Liver (tissue), 9 donors: ENCODE data around the gene RSL24D1. TPM values are rescaled to one million over a fixed set of nuclear protein-coding genes. Genes with fewer than 3 reads are reported as not detected.

Experiments used
- DNase-seq: peaks from one replicate; pipeline ENCODE4 v3.0.0-alpha.2; 2017; ENCODE audit warnings: low spot score
- H3K27ac ChIP-seq, 2 donors: one replicate each; pipeline ENCODE4 v1.7.0; 2013; ENCODE audit warnings: inconsistent platforms in 2 of 2, low read length in 2 of 2, control low read depth in 1 of 2, low read depth in 1 of 2, mild to moderate bottlenecking in 1 of 2
- H3K27me3 ChIP-seq, 4 donors: one replicate each; pipeline versions ENCODE4 v1.6.1 to v1.7.0; 2013; ENCODE audit warnings: low read length in 3 of 4, inconsistent platforms in 1 of 4, mild to moderate bottlenecking in 1 of 4, moderate library complexity in 1 of 4; ENCODE audit not compliant: control insufficient read depth in 4 of 4, insufficient read depth in 4 of 4
- H3K36me3 ChIP-seq, 4 donors: one replicate each; pipeline versions ENCODE4 v1.6.1 to v1.7.0; 2013; ENCODE audit warnings: low read length in 3 of 4, mild to moderate bottlenecking in 3 of 4, low read depth in 1 of 4, moderate library complexity in 1 of 4; ENCODE audit not compliant: control insufficient read depth in 4 of 4, insufficient read depth in 3 of 4
- H3K4me1 ChIP-seq, 4 donors: one replicate each; pipeline versions ENCODE4 v1.6.1 to v1.7.0; 2013; ENCODE audit warnings: low read length in 3 of 4, mild to moderate bottlenecking in 3 of 4, moderate library complexity in 1 of 4; ENCODE audit not compliant: control insufficient read depth in 4 of 4, insufficient read depth in 4 of 4
- H3K4me3 ChIP-seq, 3 donors: one replicate each; pipeline versions ENCODE4 v1.6.1 to v1.7.0; 2013; ENCODE audit warnings: low read length in 3 of 3, control low read depth in 1 of 3, low read depth in 1 of 3, mild to moderate bottlenecking in 1 of 3
- H3K9ac ChIP-seq, 2 donors: one replicate each; pipeline ENCODE4 v1.7.0; 2013; ENCODE audit warnings: low read length in 2 of 2, mild to moderate bottlenecking in 2 of 2, moderate library complexity in 2 of 2, control low read depth in 1 of 2, low read depth in 1 of 2
- H3K9me3 ChIP-seq, 4 donors: one replicate each; pipeline versions ENCODE4 v1.6.1 to v1.7.0; 2013; ENCODE audit warnings: low read length in 3 of 4; ENCODE audit not compliant: control insufficient read depth in 4 of 4
- EGR1 ChIP-seq, 2 donors: IDR thresholded peaks; 2 replicates each; pipeline ENCODE4 v1.6.1; 2016 to 2018; ENCODE audit warnings: antibody characterized with exemption in 2 of 2, low read depth in 2 of 2
- FOXA1 ChIP-seq: IDR thresholded peaks from 2 replicates; pipeline ENCODE4 v1.6.1; 2016; ENCODE audit warnings: antibody characterized with exemption
- FOXA2 ChIP-seq: IDR thresholded peaks from 2 replicates; pipeline ENCODE4 v1.6.1; 2016; ENCODE audit warnings: antibody characterized with exemption
- GABPA ChIP-seq, 2 donors: IDR thresholded peaks in 1 of 2; conservative IDR thresholded peaks in 1 of 2; 2 replicates each; pipeline ENCODE4 v1.6.1; 2016; ENCODE audit warnings: antibody characterized with exemption in 2 of 2, mild to moderate bottlenecking in 1 of 2, moderate library complexity in 1 of 2
- HNF4A ChIP-seq, 2 donors: conservative IDR thresholded peaks; 2 replicates each; pipeline ENCODE4 v1.6.1; 2016; ENCODE audit warnings: antibody characterized with exemption in 2 of 2, mild to moderate bottlenecking in 2 of 2
- JUND ChIP-seq, 2 donors: IDR thresholded peaks; 2 replicates each; pipeline ENCODE4 v1.6.1; 2016; ENCODE audit warnings: antibody characterized with exemption in 2 of 2
- NR2F2 ChIP-seq: IDR thresholded peaks from 2 replicates; pipeline ENCODE4 v1.6.1; 2016; ENCODE audit warnings: antibody characterized with exemption
- RAD21 ChIP-seq, 2 donors: IDR thresholded peaks; 2 replicates each; pipeline ENCODE4 v1.6.1; 2016; ENCODE audit warnings: antibody characterized with exemption in 2 of 2, mild to moderate bottlenecking in 2 of 2
- RXRA ChIP-seq, 2 donors: IDR thresholded peaks; 2 replicates each; pipeline ENCODE4 v1.6.1; 2017 to 2018; ENCODE audit warnings: antibody characterized with exemption in 2 of 2, mild to moderate bottlenecking in 1 of 2
- SP1 ChIP-seq: IDR thresholded peaks from 2 replicates; pipeline ENCODE4 v1.6.1; 2018; ENCODE audit warnings: antibody characterized with exemption, mild to moderate bottlenecking
- TAF1 ChIP-seq: conservative IDR thresholded peaks from 2 replicates; pipeline ENCODE4 v1.6.1; 2016; ENCODE audit warnings: antibody characterized with exemption, mild to moderate bottlenecking
- YY1 ChIP-seq: IDR thresholded peaks from 2 replicates; pipeline ENCODE4 v1.6.1; 2016; ENCODE audit warnings: antibody characterized with exemption, mild to moderate bottlenecking
- WGBS: extraction: QIAGEN DNeasy Blood & Tissue Kit; methylation state at CpG from one replicate; pipeline ENCODE4 v1.1.7; 2013; 5-methylcytosine and 5-hydroxymethylcytosine counted together
- polyA plus RNA-seq, 2 donors: library from polyadenylated mRNA; stranded (reverse) in 1 of 2; unstranded in 1 of 2; fragments of 200-250 nt in 1 of 2; fragments of >200 nt in 1 of 2; fragmentation: Nextera tagmentation in 1 of 2; extraction: Ambion mirVana in 1 of 2; gene quantifications; one replicate each; pipeline versions ENCODE4 v1.2.1 to v1.2.3, GENCODE V29; 2013 to 2015
- total RNA-seq, 2 donors: library from RNA; depleted of rRNA; stranded (reverse); fragments of >200 nt; gene quantifications; one replicate each; pipeline ENCODE4 v1.2.3, GENCODE V29; 2014
- TF ChIP-seq, protein P1 (sequence below): fragments of 150-350 bp; IDR thresholded peaks from 2 replicates; pipeline ENCODE4 v1.5.1; 2017; ENCODE audit warnings: improper control_type of control experiment, low read depth, low read length; ENCODE audit not compliant: missing input control
- TF ChIP-seq, protein P2 (sequence below): IDR thresholded peaks from 2 replicates; pipeline ENCODE4 v1.6.1; 2016; ENCODE audit warnings: antibody characterized with exemption
- TF ChIP-seq, protein P3 (sequence below): IDR thresholded peaks from 2 replicates; pipeline ENCODE4 v1.6.1; 2016; ENCODE audit warnings: antibody characterized with exemption, mild to moderate bottlenecking
- donor health status: healthy.
- donor health status: healthy.
- donor health status: healthy.
- donor health status: healthy.
- donor health status: healthy.

RSL24D1 gene
- total and polyA plus RNA-seq, 4 donors = 13.3 to 33.3 (median 23.2) TPM

DNA sequence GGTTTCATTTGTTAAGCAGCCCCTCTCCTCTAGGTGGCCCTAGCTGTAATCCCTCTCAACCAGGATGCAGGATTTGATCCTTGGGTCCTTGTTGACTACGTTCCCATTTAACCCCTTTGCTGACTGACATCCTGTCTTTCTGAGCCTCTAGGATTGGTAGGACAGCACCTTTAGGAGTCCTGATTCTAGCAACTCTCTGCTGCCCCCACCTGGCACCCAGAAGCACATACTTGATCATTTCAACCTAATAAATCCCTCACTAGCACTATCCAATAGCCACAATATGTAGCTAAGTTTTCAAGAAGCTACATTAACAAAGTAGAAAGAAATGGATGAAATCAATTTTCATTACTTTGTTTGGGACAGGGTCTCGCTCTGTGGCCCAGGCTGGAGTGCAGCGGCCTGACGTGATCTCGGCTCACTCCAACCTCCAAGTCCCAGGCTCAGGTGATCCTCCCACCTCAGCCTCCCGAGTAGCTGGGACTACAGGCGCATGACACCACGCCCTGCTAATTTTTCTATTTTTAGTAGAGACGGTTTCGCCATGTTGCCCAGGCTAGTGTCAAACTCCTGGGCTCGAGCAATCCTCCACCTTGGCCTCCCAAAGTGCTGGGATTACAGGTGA, 28.3 kb downstream of the RSL24D1 start:
- Histone ChIP-seq H3K4me1 (no peaks in the 10 kb centered on the region), H3K4me3 (no peak overlapping the region), H3K27me3 (no peaks in the 10 kb centered on the region), H3K27ac (no peak overlapping the region), H3K36me3 (no peaks in the 10 kb centered on the region), H3K9ac (no peak overlapping the region), H3K9me3 (no peaks in the 10 kb centered on the region)
- WGBS = 65% methylated on average over 11 of the region's 11 CpGs
- TF ChIP-seq RAD21 (IDR thresholded peaks at IDR 0.05) (peak; percentile 75 to 81), HNF4A (conservative IDR thresholded peaks at IDR 0.05) (no peak), FOXA1 (no peak), FOXA2 (no peak), YY1 (no peak)
- TF ChIP-seq, protein P1, sequence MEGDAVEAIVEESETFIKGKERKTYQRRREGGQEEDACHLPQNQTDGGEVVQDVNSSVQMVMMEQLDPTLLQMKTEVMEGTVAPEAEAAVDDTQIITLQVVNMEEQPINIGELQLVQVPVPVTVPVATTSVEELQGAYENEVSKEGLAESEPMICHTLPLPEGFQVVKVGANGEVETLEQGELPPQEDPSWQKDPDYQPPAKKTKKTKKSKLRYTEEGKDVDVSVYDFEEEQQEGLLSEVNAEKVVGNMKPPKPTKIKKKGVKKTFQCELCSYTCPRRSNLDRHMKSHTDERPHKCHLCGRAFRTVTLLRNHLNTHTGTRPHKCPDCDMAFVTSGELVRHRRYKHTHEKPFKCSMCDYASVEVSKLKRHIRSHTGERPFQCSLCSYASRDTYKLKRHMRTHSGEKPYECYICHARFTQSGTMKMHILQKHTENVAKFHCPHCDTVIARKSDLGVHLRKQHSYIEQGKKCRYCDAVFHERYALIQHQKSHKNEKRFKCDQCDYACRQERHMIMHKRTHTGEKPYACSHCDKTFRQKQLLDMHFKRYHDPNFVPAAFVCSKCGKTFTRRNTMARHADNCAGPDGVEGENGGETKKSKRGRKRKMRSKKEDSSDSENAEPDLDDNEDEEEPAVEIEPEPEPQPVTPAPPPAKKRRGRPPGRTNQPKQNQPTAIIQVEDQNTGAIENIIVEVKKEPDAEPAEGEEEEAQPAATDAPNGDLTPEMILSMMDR = peak; percentile 65
- peak; percentile 69 for DNase-seq

DNA sequence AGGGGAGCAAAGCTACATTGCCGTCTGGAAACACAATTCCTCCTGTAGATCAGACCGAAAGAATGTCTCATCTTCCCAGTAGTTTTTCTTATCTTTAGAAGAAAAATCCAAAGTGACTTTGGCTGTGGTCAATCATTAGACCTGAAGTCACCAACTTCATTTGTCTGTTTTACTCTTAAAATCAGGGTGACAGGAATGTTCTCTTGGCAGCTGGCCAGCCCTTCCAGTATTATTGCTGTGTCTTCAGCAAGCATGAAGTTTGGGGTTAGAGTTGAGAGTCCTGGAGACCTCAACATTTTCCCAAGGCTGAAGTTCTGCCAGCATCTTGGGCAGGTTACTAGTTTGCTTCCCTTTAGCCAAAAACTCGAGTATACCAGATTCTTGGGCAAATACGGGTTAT, 32.5 kb downstream of the RSL24D1 start:
- Histone ChIP-seq H3K36me3 (no peaks in the 10 kb centered on the region), H3K27me3 (no peaks in the 10 kb centered on the region), H3K9ac (no peak overlapping the region), H3K27ac (no peak overlapping the region), H3K4me3 (no peak overlapping the region), H3K9me3 (no peaks in the 10 kb centered on the region), H3K4me1 (no peaks in the 10 kb centered on the region)
- no peak for DNase-seq
- TF ChIP-seq, protein P2, sequence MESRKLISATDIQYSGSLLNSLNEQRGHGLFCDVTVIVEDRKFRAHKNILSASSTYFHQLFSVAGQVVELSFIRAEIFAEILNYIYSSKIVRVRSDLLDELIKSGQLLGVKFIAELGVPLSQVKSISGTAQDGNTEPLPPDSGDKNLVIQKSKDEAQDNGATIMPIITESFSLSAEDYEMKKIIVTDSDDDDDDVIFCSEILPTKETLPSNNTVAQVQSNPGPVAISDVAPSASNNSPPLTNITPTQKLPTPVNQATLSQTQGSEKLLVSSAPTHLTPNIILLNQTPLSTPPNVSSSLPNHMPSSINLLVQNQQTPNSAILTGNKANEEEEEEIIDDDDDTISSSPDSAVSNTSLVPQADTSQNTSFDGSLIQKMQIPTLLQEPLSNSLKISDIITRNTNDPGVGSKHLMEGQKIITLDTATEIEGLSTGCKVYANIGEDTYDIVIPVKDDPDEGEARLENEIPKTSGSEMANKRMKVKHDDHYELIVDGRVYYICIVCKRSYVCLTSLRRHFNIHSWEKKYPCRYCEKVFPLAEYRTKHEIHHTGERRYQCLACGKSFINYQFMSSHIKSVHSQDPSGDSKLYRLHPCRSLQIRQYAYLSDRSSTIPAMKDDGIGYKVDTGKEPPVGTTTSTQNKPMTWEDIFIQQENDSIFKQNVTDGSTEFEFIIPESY = no peak
- TF ChIP-seq YY1 (no peak), HNF4A (conservative IDR thresholded peaks at IDR 0.05) (no peak), RXRA (IDR thresholded peaks at IDR 0.05) (no peak), TAF1 (no peak), SP1 (no peak), FOXA1 (no peak), JUND (IDR thresholded peaks at IDR 0.05) (no peak), NR2F2 (no peak), EGR1 (IDR thresholded peaks at IDR 0.05; ENCODE audit: low read depth in 2 of 2) (no peak), GABPA (IDR thresholded peaks at IDR 0.05 in 1 of 2, conservative IDR thresholded peaks at IDR 0.05 in 1 of 2) (no peak)
- TF ChIP-seq, protein P1 = no peak
- TF ChIP-seq, protein P3, sequence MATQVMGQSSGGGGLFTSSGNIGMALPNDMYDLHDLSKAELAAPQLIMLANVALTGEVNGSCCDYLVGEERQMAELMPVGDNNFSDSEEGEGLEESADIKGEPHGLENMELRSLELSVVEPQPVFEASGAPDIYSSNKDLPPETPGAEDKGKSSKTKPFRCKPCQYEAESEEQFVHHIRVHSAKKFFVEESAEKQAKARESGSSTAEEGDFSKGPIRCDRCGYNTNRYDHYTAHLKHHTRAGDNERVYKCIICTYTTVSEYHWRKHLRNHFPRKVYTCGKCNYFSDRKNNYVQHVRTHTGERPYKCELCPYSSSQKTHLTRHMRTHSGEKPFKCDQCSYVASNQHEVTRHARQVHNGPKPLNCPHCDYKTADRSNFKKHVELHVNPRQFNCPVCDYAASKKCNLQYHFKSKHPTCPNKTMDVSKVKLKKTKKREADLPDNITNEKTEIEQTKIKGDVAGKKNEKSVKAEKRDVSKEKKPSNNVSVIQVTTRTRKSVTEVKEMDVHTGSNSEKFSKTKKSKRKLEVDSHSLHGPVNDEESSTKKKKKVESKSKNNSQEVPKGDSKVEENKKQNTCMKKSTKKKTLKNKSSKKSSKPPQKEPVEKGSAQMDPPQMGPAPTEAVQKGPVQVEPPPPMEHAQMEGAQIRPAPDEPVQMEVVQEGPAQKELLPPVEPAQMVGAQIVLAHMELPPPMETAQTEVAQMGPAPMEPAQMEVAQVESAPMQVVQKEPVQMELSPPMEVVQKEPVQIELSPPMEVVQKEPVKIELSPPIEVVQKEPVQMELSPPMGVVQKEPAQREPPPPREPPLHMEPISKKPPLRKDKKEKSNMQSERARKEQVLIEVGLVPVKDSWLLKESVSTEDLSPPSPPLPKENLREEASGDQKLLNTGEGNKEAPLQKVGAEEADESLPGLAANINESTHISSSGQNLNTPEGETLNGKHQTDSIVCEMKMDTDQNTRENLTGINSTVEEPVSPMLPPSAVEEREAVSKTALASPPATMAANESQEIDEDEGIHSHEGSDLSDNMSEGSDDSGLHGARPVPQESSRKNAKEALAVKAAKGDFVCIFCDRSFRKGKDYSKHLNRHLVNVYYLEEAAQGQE = no peak
- 80% methylated on average over 4 of the region's 4 CpGs for WGBS
